A673 (cell line): ENCODE data around the gene CRYBG2. TPM values are rescaled to one million over a fixed set of nuclear protein-coding genes. Genes with fewer than 3 reads are reported as not detected.

Source experiments
- BruUV-seq: library from RNA; stranded (reverse); fragments of 400-500 nt; replicated peaks from 2 replicates; lab custom pipeline; 2021; lab: Mats Ljungman, UMichigan
- CTCF ChIA-PET: fragments of 300-600 bp; sonication (Branson Sonifier 250); formaldehyde crosslinking; loops from one replicate; lab custom pipeline; 2022; ENCODE audit warnings: antibody characterized with exemption; lab: Charles Lee
- POLR2A ChIA-PET: fragments of 300-600 bp; sonication (Branson Sonifier 250); formaldehyde crosslinking; loops from one replicate; lab custom pipeline; 2022; ENCODE audit warnings: antibody characterized with exemption; ENCODE audit not compliant: low non-redundant PET; lab: Charles Lee
- DNase-seq: peaks from one replicate; pipeline ENCODE4 v3.0.0-alpha.2; 2015; ENCODE audit warnings: low spot score
- H3K27ac ChIP-seq: fragments of 200-600 bp; sonication (generic); 2 replicates; pipeline ENCODE4 v1.5.1; 2016; ENCODE audit warnings: mixed run types, low read depth, mild to moderate bottlenecking, mixed read lengths, antibody characterized with exemption, low read length; ENCODE audit not compliant: poor library complexity, severe bottlenecking
- H3K27me3 ChIP-seq: fragments of 200-600 bp; sonication (generic); replicated peaks from 2 replicates; pipeline ENCODE4 v1.6.1; 2017; ENCODE audit warnings: mixed run types, low read depth, mild to moderate bottlenecking, mixed read lengths, antibody characterized with exemption, low read length; ENCODE audit not compliant: insufficient read depth, poor library complexity
- H3K36me3 ChIP-seq: fragments of 200-600 bp; sonication (generic); 2 replicates; pipeline ENCODE4 v1.6.1; 2016; ENCODE audit warnings: mixed run types, mild to moderate bottlenecking, mixed read lengths, antibody characterized with exemption, low read length; ENCODE audit not compliant: insufficient read depth, poor library complexity, severe bottlenecking
- H3K4me1 ChIP-seq: fragments of 200-600 bp; sonication (generic); 2 replicates; pipeline ENCODE4 v1.6.1; 2017; ENCODE audit warnings: mixed run types, mild to moderate bottlenecking, mixed read lengths, antibody characterized with exemption, low read length; ENCODE audit not compliant: insufficient read depth, poor library complexity, severe bottlenecking
- H3K4me3 ChIP-seq: fragments of 200-600 bp; sonication (generic); 2 replicates; pipeline ENCODE4 v1.5.1; 2016; ENCODE audit warnings: low read depth, mixed run types, mild to moderate bottlenecking, mixed read lengths, low read length; ENCODE audit not compliant: poor library complexity, severe bottlenecking
- H3K9me3 ChIP-seq: fragments of 200-600 bp; sonication (generic); 2 replicates; pipeline ENCODE4 v1.6.1; 2016; ENCODE audit warnings: mixed run types, low read depth, mild to moderate bottlenecking, mixed read lengths, antibody characterized with exemption, low read length; ENCODE audit not compliant: poor library complexity, severe bottlenecking
- EZH2 ChIP-seq: fragments of 200-600 bp; sonication (generic); IDR thresholded peaks from 2 replicates; pipeline ENCODE4 v1.6.1; 2017; ENCODE audit warnings: borderline replicate concordance, low read depth, mild to moderate bottlenecking, mixed read lengths, antibody characterized with exemption, low read length; ENCODE audit not compliant: poor library complexity, severe bottlenecking
- intact Hi-C: fragments of 100-400 bp; cut with micrococcal nuclease; formaldehyde crosslinking; loops from one replicate; pipeline ENCODE4 v1.10.0; 2022; ENCODE audit not compliant: unreplicated experiment
- total RNA-seq: library from RNA; stranded (reverse); gene quantifications from 2 replicates; pipeline ENCODE4 v1.2.3, GENCODE V29; 2021
- TF ChIP-seq, protein P1 (sequence below): fragments of 300-800, 200-600 bp; sonication (generic); conservative IDR thresholded peaks from 2 replicates; pipeline ENCODE4 v1.5.1; 2017; ENCODE audit warnings: low read depth, mild to moderate bottlenecking, antibody characterized with exemption, low read length, moderate library complexity, mixed read lengths

CRYBG2 gene
- total RNA-seq, 1 experiment from 2014 or later: not detected

DNA sequence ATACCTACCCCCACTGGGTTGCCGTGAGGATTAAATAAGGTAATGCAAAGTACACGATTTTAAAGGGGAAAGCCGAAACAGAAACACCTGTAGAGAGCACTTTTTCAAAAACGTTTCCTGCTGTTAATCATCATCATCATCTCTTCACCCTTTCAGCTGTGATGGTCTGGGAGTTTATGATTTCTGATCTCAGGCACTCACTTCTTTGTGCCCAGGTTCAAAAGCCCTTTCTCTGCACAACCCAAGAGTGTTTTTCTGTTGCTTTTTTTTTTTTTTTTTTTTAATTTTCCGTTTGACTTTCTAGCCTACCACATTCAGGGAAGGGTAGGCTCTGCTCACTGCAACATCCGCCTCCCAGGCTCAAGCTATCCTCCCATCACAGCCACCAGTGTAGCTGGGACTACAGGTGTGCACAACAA lies 46.6 kb downstream of the CRYBG2 start:
- H3K4me3 ChIP-seq: peak overlapping the region; percentile 83
- DNase-seq: no peak
- H3K27ac ChIP-seq: no peak overlapping the region
- TF ChIP-seq EZH2: no peak
- TF ChIP-seq, protein P1, sequence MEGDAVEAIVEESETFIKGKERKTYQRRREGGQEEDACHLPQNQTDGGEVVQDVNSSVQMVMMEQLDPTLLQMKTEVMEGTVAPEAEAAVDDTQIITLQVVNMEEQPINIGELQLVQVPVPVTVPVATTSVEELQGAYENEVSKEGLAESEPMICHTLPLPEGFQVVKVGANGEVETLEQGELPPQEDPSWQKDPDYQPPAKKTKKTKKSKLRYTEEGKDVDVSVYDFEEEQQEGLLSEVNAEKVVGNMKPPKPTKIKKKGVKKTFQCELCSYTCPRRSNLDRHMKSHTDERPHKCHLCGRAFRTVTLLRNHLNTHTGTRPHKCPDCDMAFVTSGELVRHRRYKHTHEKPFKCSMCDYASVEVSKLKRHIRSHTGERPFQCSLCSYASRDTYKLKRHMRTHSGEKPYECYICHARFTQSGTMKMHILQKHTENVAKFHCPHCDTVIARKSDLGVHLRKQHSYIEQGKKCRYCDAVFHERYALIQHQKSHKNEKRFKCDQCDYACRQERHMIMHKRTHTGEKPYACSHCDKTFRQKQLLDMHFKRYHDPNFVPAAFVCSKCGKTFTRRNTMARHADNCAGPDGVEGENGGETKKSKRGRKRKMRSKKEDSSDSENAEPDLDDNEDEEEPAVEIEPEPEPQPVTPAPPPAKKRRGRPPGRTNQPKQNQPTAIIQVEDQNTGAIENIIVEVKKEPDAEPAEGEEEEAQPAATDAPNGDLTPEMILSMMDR: no peak
- intact Hi-C loops: no loop called here
- CTCF ChIA-PET: no interaction called here
- peaks cover 4% of the 10 kb centered on the region for H3K4me1 ChIP-seq
- no TSS peak for BruUV-seq
- POLR2A ChIA-PET: no interaction called here
- H3K9me3 ChIP-seq: no peaks in the 10 kb centered on the region
- no peaks in the 10 kb centered on the region for H3K36me3 ChIP-seq
- no peaks in the 10 kb centered on the region for H3K27me3 ChIP-seq

DNA sequence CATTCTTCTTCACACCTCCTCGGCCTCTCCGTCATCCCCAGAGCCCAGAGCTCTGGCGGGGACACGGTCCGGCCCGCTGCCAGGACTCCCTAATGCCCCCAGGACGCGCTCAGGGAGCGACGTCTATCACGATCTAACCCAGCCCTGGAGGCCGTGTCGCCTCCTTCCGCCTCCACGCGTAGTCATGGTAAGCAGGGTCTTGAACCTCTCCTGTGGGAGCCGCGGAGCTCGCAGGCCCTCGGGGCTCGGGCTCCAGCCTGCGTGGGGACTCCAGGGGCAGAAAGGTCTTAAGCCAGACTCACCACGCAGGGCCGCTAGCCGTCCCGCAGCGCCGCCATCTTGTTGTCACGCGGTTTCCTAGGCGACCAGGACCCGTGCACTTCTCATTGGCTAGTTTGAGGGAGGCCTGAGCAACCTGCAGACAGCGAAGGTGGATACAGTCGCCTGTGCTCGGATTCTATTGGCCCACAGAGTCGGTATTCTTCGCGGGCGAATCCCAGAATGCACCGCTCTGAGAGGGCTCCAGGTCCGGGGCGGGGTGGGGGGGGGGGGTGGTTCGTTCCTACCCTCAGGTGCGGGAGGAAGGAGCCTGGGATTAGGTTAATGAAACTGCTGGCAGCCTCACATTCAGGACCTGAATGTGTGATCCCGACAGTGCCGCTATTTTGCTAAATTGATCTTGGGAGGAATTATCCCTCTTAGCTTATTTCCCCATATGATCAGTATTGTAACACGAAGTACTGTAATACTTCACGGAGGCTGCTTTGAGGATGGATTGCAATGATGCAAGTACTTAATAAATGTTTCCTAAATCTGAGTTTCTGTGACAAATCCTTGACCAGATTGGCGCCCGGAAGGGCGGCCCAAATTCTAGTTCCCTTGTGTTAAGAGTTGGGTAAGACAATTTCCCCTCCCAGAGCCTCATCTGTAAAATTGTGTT lies 47.4 kb downstream of the CRYBG2 start, which contains the start of gene UBXN11:
TSS of gene UBXN11 (minus strand) at position 347 of the 940 bp plus-strand sequence. CDS start 3,753 bp downstream, outside the sequence.
- DNase-seq: peak; percentile 97
- TF ChIP-seq, protein P1: no peak
- TF ChIP-seq EZH2: no peak
- peaks cover 4% of the 10 kb centered on the region for H3K4me1 ChIP-seq
- H3K36me3 ChIP-seq: no peaks in the 10 kb centered on the region
- peak within 1 kb of the TSS; percentile 83 for H3K4me3 ChIP-seq
- ChIA-PET CTCF (no interaction called here), POLR2A (no interaction called here)
- intact Hi-C loops: no loop called here
- H3K9me3 ChIP-seq: no peaks in the 10 kb centered on the region
- no peaks in the 10 kb centered on the region for H3K27me3 ChIP-seq
- no TSS peak for BruUV-seq
- peak within 1 kb of the TSS; percentile 66 for H3K27ac ChIP-seq

DNA sequence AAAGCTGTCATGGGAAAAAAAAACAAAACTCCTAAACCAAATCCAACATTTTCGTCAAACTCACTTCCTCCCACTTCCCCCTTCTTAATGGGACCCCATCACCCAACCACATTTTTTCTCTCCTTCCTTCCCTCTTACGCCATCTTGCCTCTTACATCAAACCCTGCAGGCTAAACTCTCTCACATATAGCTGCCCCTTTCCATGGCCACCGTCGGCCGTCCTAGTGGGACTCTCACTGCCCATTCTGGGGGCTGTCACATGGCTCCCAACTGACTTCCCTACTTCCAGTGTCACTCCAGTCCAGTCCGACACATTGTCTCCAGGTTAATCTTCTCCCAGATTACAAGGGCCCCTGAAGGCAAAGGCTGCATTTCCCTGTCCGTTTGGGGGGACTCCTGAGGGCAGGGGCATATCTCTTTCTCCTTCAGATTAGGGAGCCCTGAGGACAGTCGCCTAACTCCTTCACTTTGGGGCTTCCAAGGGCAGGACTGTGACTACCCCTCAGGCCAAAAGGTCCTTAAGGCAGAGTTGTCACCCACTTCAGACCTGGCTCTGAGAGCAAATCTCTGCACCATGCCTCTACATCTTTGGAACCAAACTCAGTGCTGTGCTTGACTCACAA lies 48.2 kb downstream of the CRYBG2 start:
- no peak for DNase-seq
- no peaks in the 10 kb centered on the region for H3K36me3 ChIP-seq
- H3K27ac ChIP-seq: peak overlapping the region; percentile 66
- BruUV-seq: TSS peak; percentile 76
- TF ChIP-seq EZH2: no peak
- TF ChIP-seq, protein P1: no peak
- CTCF ChIA-PET: no interaction called here
- peaks cover 4% of the 10 kb centered on the region for H3K4me1 ChIP-seq
- intact Hi-C loops: no loop called here
- peak overlapping the region; percentile 83 for H3K4me3 ChIP-seq
- H3K9me3 ChIP-seq: no peaks in the 10 kb centered on the region
- POLR2A ChIA-PET: no interaction called here
- H3K27me3 ChIP-seq: no peaks in the 10 kb centered on the region
